K562 (cell line): ENCODE measurements around the gene PITPNM3. TPM values are rescaled to one million over a fixed set of nuclear protein-coding genes. Genes with fewer than 3 reads are reported as not detected.
"Not testable (repeated sequence)": the region's sequence is repeated elsewhere in the genome, so short reads cannot be mapped to it uniquely, and the experiment has no call there.

Experiments
- ATAC-seq: fragments of 200-7000 bp; cut with Tn5 transposase; 3 replicates; pipeline ENCODE4 v1.9.1; 2020; ENCODE audit warnings: moderate library complexity
- BruUV-seq: library from RNA; stranded (reverse); fragments of 400-500 nt; replicated peaks from 2 replicates; lab custom pipeline; 2021; lab: Mats Ljungman, UMichigan
- CTCF ChIA-PET: fragments of 300-600 bp; formaldehyde crosslinking; extraction: SDS; loops from one replicate; lab custom pipeline; 2021; ENCODE audit warnings: low intra/inter-chr PET ratio; lab: Yijun Ruan, JAX
- POLR2A ChIA-PET: fragments of 300-600, 350-650 bp; sonication (Branson Sonifier 250); formaldehyde crosslinking; extraction: SDS; loops from one replicate; lab custom pipeline; 2021; ENCODE audit warnings: antibody characterized with exemption, inconsistent platforms; lab: Yijun Ruan, JAX
- DNase-seq, 4 experiments: peaks; one replicate each; pipeline versions ENCODE4 v3.0.0 to v3.0.0-alpha.2; 2011 to 2018; ENCODE audit warnings: low spot score in 3 of 4, mixed read lengths in 3 of 4; ENCODE audit errors: extremely low read depth in 1 of 4
- FAIRE-seq: peaks from 2 replicates; lab custom pipeline; 2011; peaks lifted over from hg19 to GRCh38; lab: Jason Lieb, UNC
- H2AFZ ChIP-seq: 2 replicates; pipeline ENCODE4 v1.6.0; 2011; ENCODE audit warnings: low read depth, low read length, control low read depth, inconsistent platforms
- H3K27ac ChIP-seq: fragments of 200-600 bp; 3 replicates; pipeline ENCODE4 v1.8.0; 2011; ENCODE audit warnings: low read depth, mild to moderate bottlenecking, control low read depth, inconsistent platforms, low read length, moderate library complexity, mixed read lengths; ENCODE audit errors: extremely low read depth
- H3K27me3 ChIP-seq, 2 experiments: fragments of 300-600 bp in 1 of 2; 2 replicates in 1 of 2; 3 replicates in 1 of 2; pipeline versions ENCODE4 v1.6.0 to v1.8.0; 2011; ENCODE audit warnings: inconsistent platforms in 2 of 2, low read length in 2 of 2, mild to moderate bottlenecking in 1 of 2, mixed read lengths in 1 of 2, moderate library complexity in 1 of 2; ENCODE audit not compliant: control insufficient read depth in 2 of 2, insufficient read depth in 2 of 2
- H3K36me3 ChIP-seq: fragments of 300-600 bp; 3 replicates; pipeline ENCODE4 v1.8.0; 2011; ENCODE audit warnings: mild to moderate bottlenecking, low read length, inconsistent platforms; ENCODE audit not compliant: control insufficient read depth, insufficient read depth
- H3K4me1 ChIP-seq, 2 experiments: fragments of 200-600 bp in 1 of 2; replicated peaks in 1 of 2; 2 replicates in 1 of 2; 3 replicates in 1 of 2; pipeline versions ENCODE4 v1.5.1 to v1.8.0; 2011; ENCODE audit warnings: inconsistent platforms in 2 of 2, low read length in 2 of 2, mild to moderate bottlenecking in 1 of 2, mixed read lengths in 1 of 2, moderate library complexity in 1 of 2; ENCODE audit not compliant: control insufficient read depth in 2 of 2, insufficient read depth in 2 of 2
- H3K4me2 ChIP-seq: 2 replicates; pipeline ENCODE4 v1.6.1; 2011; ENCODE audit warnings: low read length, control low read depth, inconsistent platforms, mixed read lengths; ENCODE audit not compliant: insufficient read depth
- H3K4me3 ChIP-seq: fragments of 200-600 bp; sonication (generic), shearing (Covaris generic); 2 replicates; pipeline ENCODE4 v1.5.1; 2016; ENCODE audit warnings: control low read depth, inconsistent platforms
- H3K79me2 ChIP-seq: fragments of 200-600 bp; 3 replicates; pipeline ENCODE4 v1.8.0; 2011; ENCODE audit warnings: low read length, inconsistent platforms; ENCODE audit not compliant: control insufficient read depth, insufficient read depth
- H3K9ac ChIP-seq, 2 experiments: 2 replicates each; pipeline versions ENCODE4 v1.6.0 to v1.6.1; 2011; ENCODE audit warnings: low read depth in 2 of 2, low read length in 2 of 2, control low read depth in 1 of 2, inconsistent platforms in 1 of 2, mild to moderate bottlenecking in 1 of 2, mixed read lengths in 1 of 2; ENCODE audit not compliant: insufficient read depth in 1 of 2
- H3K9me1 ChIP-seq: one replicate; pipeline ENCODE4 v1.6.0; 2011; ENCODE audit warnings: inconsistent platforms, mild to moderate bottlenecking, low read length, moderate library complexity; ENCODE audit not compliant: control insufficient read depth, insufficient read depth
- H3K9me3 ChIP-seq: replicated peaks from 2 replicates; pipeline ENCODE4 v1.5.1; 2011; ENCODE audit warnings: low read depth, low read length, inconsistent platforms; ENCODE audit not compliant: control insufficient read depth, insufficient read depth
- H4K20me1 ChIP-seq: replicated peaks from 2 replicates; pipeline ENCODE4 v1.6.1; 2011; ENCODE audit warnings: low read length, inconsistent platforms, mixed read lengths; ENCODE audit not compliant: control insufficient read depth, insufficient read depth
- DACH1 ChIP-seq: fragments of 450-650 bp; IDR thresholded peaks from 2 replicates; pipeline ENCODE4 v1.6.1; 2018; ENCODE audit not compliant: partially characterized antibody
- LARP7 ChIP-seq: fragments of 450-650 bp; IDR thresholded peaks from 2 replicates; pipeline ENCODE4 v1.6.1; 2016
- NCOA4 ChIP-seq: fragments of 450-650 bp; IDR thresholded peaks from 2 replicates; pipeline ENCODE4 v1.6.1; 2018; ENCODE audit warnings: mild to moderate bottlenecking; ENCODE audit not compliant: partially characterized antibody
- NFE2L1 ChIP-seq: fragments of 450-650 bp; IDR thresholded peaks from 2 replicates; pipeline ENCODE4 v1.6.1; 2016; ENCODE audit warnings: missing genetic modification characterization, low read depth, mild to moderate bottlenecking, missing compliant biosample characterization, moderate library complexity, borderline replicate concordance
- NR2C1 ChIP-seq, 2 experiments: fragments of 450-650 bp; IDR thresholded peaks; 2 replicates each; pipeline ENCODE4 v1.6.1; 2017; ENCODE audit warnings: mild to moderate bottlenecking in 2 of 2, antibody characterized with exemption in 1 of 2, inconsistent platforms in 1 of 2, missing compliant biosample characterization in 1 of 2, missing genetic modification characterization in 1 of 2
- POLR2AphosphoS5 ChIP-seq: IDR thresholded peaks from 2 replicates; pipeline ENCODE4 v1.6.1; 2011; ENCODE audit warnings: mild to moderate bottlenecking, low read depth, low read length, moderate library complexity; ENCODE audit not compliant: control insufficient read depth, insufficient read depth
- PURB ChIP-seq: sonication (generic); formaldehyde crosslinking; IDR thresholded peaks from 2 replicates; pipeline ENCODE4 v1.9.0; 2021; ENCODE audit warnings: low read depth, mild to moderate bottlenecking, missing genetic modification reagents
- RBM14 ChIP-seq: fragments of 200-400 bp; formaldehyde crosslinking; IDR thresholded peaks from 2 replicates; pipeline ENCODE4 v1.6.1; 2018; ENCODE audit warnings: low read depth, mild to moderate bottlenecking, low read length, moderate library complexity, borderline replicate concordance; ENCODE audit not compliant: insufficient read depth
- SMC3 ChIP-seq: conservative IDR thresholded peaks from 2 replicates; pipeline ENCODE4 v1.6.1; 2011; ENCODE audit warnings: low read depth, low read length, improper control_type of control experiment; ENCODE audit not compliant: insufficient read depth
- SPI1 ChIP-seq: IDR thresholded peaks from 2 replicates; pipeline ENCODE4 v1.6.1; 2011; ENCODE audit warnings: low read depth, low read length, control low read depth, borderline replicate concordance
- ZNF239 ChIP-seq: fragments of 250-450 bp; sonication (Bioruptor Pico); IDR thresholded peaks from 2 replicates; pipeline ENCODE4 v1.4.0; 2020; ENCODE audit warnings: mild to moderate bottlenecking
- WGBS: fragments of 100-300 bp; shearing (Covaris generic); methylation state at CpG from one replicate; pipeline ENCODE4 v1.1.6; 2016; ENCODE audit warnings: low coverage, mixed read lengths; ENCODE audit not compliant: insufficient coverage; ENCODE audit errors: missing lambda C conversion rate; 5-methylcytosine and 5-hydroxymethylcytosine counted together
- in situ Hi-C: fragments of 300-500 bp; cut with MboI; formaldehyde crosslinking; loops from 4 replicates; pipeline ENCODE4 v1.15.0; 2018; ENCODE audit warnings: inconsistent platforms, mixed read lengths
- intact Hi-C: fragments of 100-400 bp; cut with micrococcal nuclease; formaldehyde crosslinking; loops from 2 replicates; pipeline ENCODE4 v1.14.2; 2022
- polyA plus RNA-seq, 8 experiments: library from polyadenylated mRNA; depleted of rRNA in 4 of 8; stranded (reverse) in 5 of 8; unstranded in 3 of 8; fragments of >200 nt; fragmentation: Nextera tagmentation in 2 of 8; fragmentation: Illumina TruSeq in 1 of 8; extraction: Ambion mirVana in 2 of 8; extraction: Trizol in 1 of 8; gene quantifications; 2 replicates each; pipeline versions ENCODE4 v1.2.1 to v1.2.3, GENCODE V29; 2011 to 2014; ENCODE audit warnings: inconsistent platforms in 1 of 8, missing spikeins in 1 of 8
- total RNA-seq, 7 experiments: library from RNA; depleted of rRNA in 6 of 7; stranded (reverse); fragments of >200 nt in 6 of 7; fragmentation: Illumina TruSeq in 2 of 7; extraction: Trizol in 2 of 7; gene quantifications; 2 replicates each; pipeline versions ENCODE4 v1.2.1 to v1.2.3, GENCODE V29; 2011 to 2021; ENCODE audit warnings: low replicate concordance in 1 of 7
- TF ChIP-seq, protein P1 (sequence below): fragments of 450-650 bp; formaldehyde crosslinking; IDR thresholded peaks from 2 replicates; pipeline ENCODE4 v1.4.0; 2020; ENCODE audit warnings: mild to moderate bottlenecking

Gene PITPNM3
- total and polyA plus RNA-seq, 9 of the 15 experiments (the other 6 are each of a cell fraction or from before 2014, with no cell fraction given): 0.14 to 0.38 (median 0.22) TPM; not detected in 2

DNA sequence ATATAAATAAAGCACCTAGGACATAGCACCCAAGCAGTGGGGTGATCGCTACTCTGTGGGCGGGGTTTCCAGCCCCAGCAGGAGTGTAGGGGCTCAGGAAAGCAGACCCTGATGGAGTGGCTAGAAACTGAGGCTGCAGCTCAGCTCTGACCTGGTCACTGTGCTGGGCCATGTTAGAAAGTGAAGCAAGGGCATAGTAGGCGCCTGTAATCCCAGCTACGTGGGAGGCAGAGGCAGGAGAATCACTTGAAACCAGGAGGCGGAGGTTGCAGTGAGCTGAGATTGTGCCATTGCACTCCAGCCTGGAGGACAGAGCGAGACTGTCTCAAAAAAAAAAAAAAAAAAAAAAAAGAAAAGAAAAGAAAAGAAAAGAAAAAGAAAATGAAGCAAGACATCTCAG, 17.1 kb upstream of the PITPNM3 start:
- H3K4me3 ChIP-seq, DNase-seq, H4K20me1 ChIP-seq, H3K36me3 ChIP-seq, H2AFZ ChIP-seq, H3K9me1 ChIP-seq, intact Hi-C loops, H3K27me3 ChIP-seq, in situ Hi-C loops, CTCF ChIA-PET, H3K4me2 ChIP-seq, FAIRE-seq, BruUV-seq, H3K9ac ChIP-seq, ATAC-seq, H3K27ac ChIP-seq, H3K79me2 ChIP-seq, H3K9me3 ChIP-seq: not testable (repeated sequence)
- 78% methylated on average over 6 of the region's 6 CpGs for WGBS
- peaks cover 15 to 19% of the 10 kb centered on the region in 2 experiments for H3K4me1 ChIP-seq
- POLR2A ChIA-PET: interaction anchor here (0.6 kb wide), 1 partner anchor 506 kb away, joined by 3 read pairs; the partner anchor contains the start of gene CLEC10A

GRCh38 chr17:6572972-6573370, 16.6 kb upstream of the PITPNM3 start:
- ChIA-PET POLR2A (interaction anchor here (0.6 kb wide), 1 partner anchor 507 kb away, joined by 3 read pairs; the partner anchor contains the start of gene CLEC10A), CTCF (no interaction called here)
- Histone ChIP-seq H3K4me1 (peaks cover 15 to 19% of the 10 kb centered on the region in 2 experiments), H3K4me2 (no peak overlapping the region), H4K20me1 (no peaks in the 10 kb centered on the region), H2AFZ (no peak overlapping the region), H3K9me1 (peaks cover 3% of the 10 kb centered on the region), H3K9me3 (no peaks in the 10 kb centered on the region), H3K27ac (no peak overlapping the region), H3K9ac (no peak overlapping the region), H3K27me3 (no peaks in the 10 kb centered on the region), H3K4me3 (no peak overlapping the region), H3K36me3 (peaks cover 4% of the 10 kb centered on the region; the same call in 2 of the 3 replicates), H3K79me2 (no peaks in the 10 kb centered on the region)
- no peak for DNase-seq
- BruUV-seq: no TSS peak
- 76% methylated on average over 8 of the region's 8 CpGs for WGBS
- intact Hi-C loops: no loop called here
- in situ Hi-C loops: no loop called here
- no peak for FAIRE-seq
- TF ChIP-seq, protein P1, sequence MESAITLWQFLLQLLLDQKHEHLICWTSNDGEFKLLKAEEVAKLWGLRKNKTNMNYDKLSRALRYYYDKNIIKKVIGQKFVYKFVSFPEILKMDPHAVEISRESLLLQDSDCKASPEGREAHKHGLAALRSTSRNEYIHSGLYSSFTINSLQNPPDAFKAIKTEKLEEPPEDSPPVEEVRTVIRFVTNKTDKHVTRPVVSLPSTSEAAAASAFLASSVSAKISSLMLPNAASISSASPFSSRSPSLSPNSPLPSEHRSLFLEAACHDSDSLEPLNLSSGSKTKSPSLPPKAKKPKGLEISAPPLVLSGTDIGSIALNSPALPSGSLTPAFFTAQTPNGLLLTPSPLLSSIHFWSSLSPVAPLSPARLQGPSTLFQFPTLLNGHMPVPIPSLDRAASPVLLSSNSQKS (CRISPR knock-in tag): no peak
- no peak for TF ChIP-seq RBM14
- no peak for TF ChIP-seq LARP7
- TF ChIP-seq NFE2L1 (tag): no peak
- TF ChIP-seq POLR2AphosphoS5: no peak
- TF ChIP-seq PURB: no peak
- no peak for TF ChIP-seq ZNF239
- TF ChIP-seq SMC3: no peak
- TF ChIP-seq NCOA4: no peak
- no peak for TF ChIP-seq NR2C1 (IDR thresholded peaks at IDR 0.05)
- TF ChIP-seq NR2C1 (tag; IDR thresholded peaks at IDR 0.05): no peak
- TF ChIP-seq SPI1: no peak
- no peak for TF ChIP-seq DACH1
- no peak for ATAC-seq
